Caco-2 (cell line): Measurements from ENCODE around the gene ZNF79. TPM values are rescaled to one million over a fixed set of nuclear protein-coding genes. Genes with fewer than 3 reads are reported as not detected.

ENCODE experiments used
- BruUV-seq: library from RNA; stranded (reverse); fragments of 400-500 nt; replicated peaks from 2 replicates; lab custom pipeline; 2021; lab: Mats Ljungman, UMichigan
- CTCF ChIA-PET: fragments of 300-600 bp; sonication (Branson Sonifier 250); formaldehyde crosslinking; loops from one replicate; lab custom pipeline; 2022; ENCODE audit warnings: antibody characterized with exemption; lab: Charles Lee
- POLR2A ChIA-PET: fragments of 300-600 bp; sonication (Branson Sonifier 250); formaldehyde crosslinking; loops from one replicate; lab custom pipeline; 2022; ENCODE audit warnings: antibody characterized with exemption; lab: Charles Lee
- DNase-seq, 2 experiments: peaks; one replicate each; pipeline versions ENCODE4 v3.0.0 to v3.0.0-alpha.2; 2020 to 2022
- H3K27me3 ChIP-seq: replicated peaks from 2 replicates; pipeline ENCODE4 v1.6.0; 2011; ENCODE audit warnings: low read length; ENCODE audit not compliant: control insufficient read depth, insufficient read depth
- H3K36me3 ChIP-seq: 2 replicates; pipeline ENCODE4 v1.5.1; 2011; ENCODE audit warnings: low read length; ENCODE audit not compliant: control insufficient read depth, insufficient read depth
- H3K4me1 ChIP-seq: fragments of 250-450 bp; sonication (Bioruptor Pico); 2 replicates; pipeline ENCODE4 v1.5.1; 2020; ENCODE audit warnings: mild to moderate bottlenecking
- H3K4me3 ChIP-seq: 2 replicates; pipeline ENCODE4 v1.5.1; 2011; ENCODE audit warnings: low read depth, mild to moderate bottlenecking, control low read depth, low read length
- H3K9me3 ChIP-seq: fragments of 250-450 bp; sonication (Bioruptor Pico); 2 replicates; pipeline ENCODE4 v1.5.1; 2020; ENCODE audit warnings: mild to moderate bottlenecking, moderate library complexity
- H3K27ac Mint-ChIP-seq: one replicate; pipeline ENCODE4 v1.8.0; 2022; ENCODE audit warnings: mixed read lengths; ENCODE audit not compliant: unreplicated experiment
- H3K27me3 Mint-ChIP-seq: one replicate; pipeline ENCODE4 v1.8.0; 2022; ENCODE audit warnings: mixed read lengths; ENCODE audit not compliant: insufficient read depth, unreplicated experiment
- H3K36me3 Mint-ChIP-seq: one replicate; pipeline ENCODE4 v1.8.0; 2022; ENCODE audit warnings: mild to moderate bottlenecking, mixed read lengths; ENCODE audit not compliant: insufficient read depth, unreplicated experiment
- H3K4me1 Mint-ChIP-seq: one replicate; pipeline ENCODE4 v1.8.0; 2022; ENCODE audit warnings: low read depth, mixed read lengths; ENCODE audit not compliant: unreplicated experiment
- H3K4me3 Mint-ChIP-seq: one replicate; pipeline ENCODE4 v1.8.0; 2022; ENCODE audit warnings: mild to moderate bottlenecking, moderate library complexity, mixed read lengths; ENCODE audit not compliant: unreplicated experiment
- H3K9me3 Mint-ChIP-seq: one replicate; pipeline ENCODE4 v1.8.0; 2022; ENCODE audit warnings: mixed read lengths; ENCODE audit not compliant: unreplicated experiment
- intact Hi-C: fragments of 100-400 bp; cut with micrococcal nuclease; formaldehyde crosslinking; loops from one replicate; pipeline ENCODE4 v1.10.0; 2022; ENCODE audit not compliant: unreplicated experiment
- total RNA-seq: library from RNA; stranded (reverse); gene quantifications from 2 replicates; pipeline ENCODE4 v1.2.3, GENCODE V29; 2022
- TF ChIP-seq, protein P1 (sequence below), 2 experiments: fragments of 200-600 bp in 1 of 2; IDR thresholded peaks; 1 replicate in 1 of 2; 2 replicates in 1 of 2; pipeline versions ENCODE4 v1.5.1 to v1.8.0; 2011 to 2022; ENCODE audit warnings: antibody characterized with exemption in 1 of 2, control low read depth in 1 of 2, inconsistent platforms in 1 of 2, low read depth in 1 of 2, low read length in 1 of 2, mild to moderate bottlenecking in 1 of 2, moderate library complexity in 1 of 2; ENCODE audit not compliant: insufficient read depth in 1 of 2, severe bottlenecking in 1 of 2, unreplicated experiment in 1 of 2

ZNF79 gene
- total RNA-seq, 1 experiment from 2014 or later: 9.2 TPM

- no peaks in the 10 kb centered on the region for H3K9me3 Mint-ChIP-seq
- Histone ChIP-seq H3K27me3 (no peaks in the 10 kb centered on the region), H3K4me3 (no peak overlapping the region), H3K36me3 (peaks cover 2% of the 10 kb centered on the region), H3K9me3 (no peaks in the 10 kb centered on the region), H3K4me1 (no peaks in the 10 kb centered on the region)
- ChIA-PET POLR2A (interaction anchor here (1.1 to 1.4 kb wide), 2 partner anchors 14 to 38 kb away, joined by 3 to 12 read pairs; no protein-coding TSS in a partner anchor), CTCF (interaction anchor here (1.2 to 1.3 kb wide), 2 partner anchors 10 to 46 kb away, joined by 3 to 5 read pairs; partner anchors contain the start of gene SLC2A8)
- TF ChIP-seq, protein P1, sequence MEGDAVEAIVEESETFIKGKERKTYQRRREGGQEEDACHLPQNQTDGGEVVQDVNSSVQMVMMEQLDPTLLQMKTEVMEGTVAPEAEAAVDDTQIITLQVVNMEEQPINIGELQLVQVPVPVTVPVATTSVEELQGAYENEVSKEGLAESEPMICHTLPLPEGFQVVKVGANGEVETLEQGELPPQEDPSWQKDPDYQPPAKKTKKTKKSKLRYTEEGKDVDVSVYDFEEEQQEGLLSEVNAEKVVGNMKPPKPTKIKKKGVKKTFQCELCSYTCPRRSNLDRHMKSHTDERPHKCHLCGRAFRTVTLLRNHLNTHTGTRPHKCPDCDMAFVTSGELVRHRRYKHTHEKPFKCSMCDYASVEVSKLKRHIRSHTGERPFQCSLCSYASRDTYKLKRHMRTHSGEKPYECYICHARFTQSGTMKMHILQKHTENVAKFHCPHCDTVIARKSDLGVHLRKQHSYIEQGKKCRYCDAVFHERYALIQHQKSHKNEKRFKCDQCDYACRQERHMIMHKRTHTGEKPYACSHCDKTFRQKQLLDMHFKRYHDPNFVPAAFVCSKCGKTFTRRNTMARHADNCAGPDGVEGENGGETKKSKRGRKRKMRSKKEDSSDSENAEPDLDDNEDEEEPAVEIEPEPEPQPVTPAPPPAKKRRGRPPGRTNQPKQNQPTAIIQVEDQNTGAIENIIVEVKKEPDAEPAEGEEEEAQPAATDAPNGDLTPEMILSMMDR (IDR thresholded peaks at IDR 0.05; ENCODE audit: insufficient read depth in 1 of 2, low read depth in 1 of 2, low read length in 1 of 2, severe bottlenecking in 1 of 2, unreplicated experiment in 1 of 2): no peak
- H3K27ac Mint-ChIP-seq: peak overlapping the region; percentile 76
- peaks cover 58% of the 10 kb centered on the region for H3K36me3 Mint-ChIP-seq
- no peaks in the 10 kb centered on the region for H3K27me3 Mint-ChIP-seq
- BruUV-seq: TSS peak; percentile 39
- peaks cover 9% of the 10 kb centered on the region for H3K4me1 Mint-ChIP-seq
- no peak overlapping the region for H3K4me3 Mint-ChIP-seq
- DNase-seq: no peak
- intact Hi-C loops: loop anchor here (2.0 kb wide), 1 partner anchor 46 kb away; no protein-coding TSS in a partner anchor
Measured at GRCh38 chr9:127406799-127407491, 17.2 kb upstream of the ZNF79 start.

- no peak for DNase-seq
- intact Hi-C loops: loop anchor here (2.0 kb wide), 1 partner anchor 47 kb away; no protein-coding TSS in a partner anchor
- Histone ChIP-seq H3K4me3 (no peak overlapping the region), H3K36me3 (peaks cover 2% of the 10 kb centered on the region), H3K27me3 (no peaks in the 10 kb centered on the region), H3K4me1 (no peaks in the 10 kb centered on the region), H3K9me3 (no peaks in the 10 kb centered on the region)
- Mint-ChIP-seq H3K27me3 (no peaks in the 10 kb centered on the region), H3K4me1 (peaks cover 9% of the 10 kb centered on the region), H3K36me3 (peaks cover 60% of the 10 kb centered on the region), H3K9me3 (no peaks in the 10 kb centered on the region), H3K4me3 (no peak overlapping the region), H3K27ac (peak overlapping the region; percentile 76)
- ChIA-PET POLR2A (interaction anchor here (1.1 to 1.4 kb wide), 2 partner anchors 13 to 38 kb away, joined by 3 to 12 read pairs; no protein-coding TSS in a partner anchor), CTCF (interaction anchor here (0.7 to 1.3 kb wide), 2 partner anchors 47 to 92 kb away, joined by 3 read pairs; no protein-coding TSS in a partner anchor)
- TF ChIP-seq, protein P1 (IDR thresholded peaks at IDR 0.05; ENCODE audit: insufficient read depth in 1 of 2, low read depth in 1 of 2, low read length in 1 of 2, severe bottlenecking in 1 of 2, unreplicated experiment in 1 of 2): no peak
- BruUV-seq: no TSS peak
Measured at GRCh38 chr9:127407492-127407843, 16.7 kb upstream of the ZNF79 start.

- Histone ChIP-seq H3K36me3 (no peaks in the 10 kb centered on the region; the same call in 1 of the 2 replicates), H3K9me3 (no peaks in the 10 kb centered on the region), H3K4me1 (no peaks in the 10 kb centered on the region), H3K4me3 (no peak overlapping the region), H3K27me3 (no peaks in the 10 kb centered on the region)
- no peaks in the 10 kb centered on the region for H3K9me3 Mint-ChIP-seq
- H3K4me1 Mint-ChIP-seq: peaks cover 11% of the 10 kb centered on the region
- peaks cover 64% of the 10 kb centered on the region for H3K36me3 Mint-ChIP-seq
- no TSS peak for BruUV-seq
- H3K27me3 Mint-ChIP-seq: no peaks in the 10 kb centered on the region
- TF ChIP-seq, protein P1 (IDR thresholded peaks at IDR 0.05; ENCODE audit: insufficient read depth in 1 of 2, low read depth in 1 of 2, low read length in 1 of 2, severe bottlenecking in 1 of 2, unreplicated experiment in 1 of 2): no peak
- no peak overlapping the region for H3K27ac Mint-ChIP-seq
- POLR2A ChIA-PET: no interaction called here
- CTCF ChIA-PET: interaction anchor here (0.7 kb wide), 1 partner anchor 187 kb away, joined by 5 read pairs; no protein-coding TSS in a partner anchor
- intact Hi-C loops: no loop called here
- no peak overlapping the region for H3K4me3 Mint-ChIP-seq
- DNase-seq: no peak
Measured at GRCh38 chr9:127411122-127411521, 13.1 kb upstream of the ZNF79 start.
